Measurements from ENCODE around the gene ANKRD31. TPM values are rescaled to one million over a fixed set of nuclear protein-coding genes. Genes with fewer than 3 reads are reported as not detected.

Gene ANKRD31
- total RNA-seq, 1 experiment from 2014 or later, result 0.66 TPM

DNA sequence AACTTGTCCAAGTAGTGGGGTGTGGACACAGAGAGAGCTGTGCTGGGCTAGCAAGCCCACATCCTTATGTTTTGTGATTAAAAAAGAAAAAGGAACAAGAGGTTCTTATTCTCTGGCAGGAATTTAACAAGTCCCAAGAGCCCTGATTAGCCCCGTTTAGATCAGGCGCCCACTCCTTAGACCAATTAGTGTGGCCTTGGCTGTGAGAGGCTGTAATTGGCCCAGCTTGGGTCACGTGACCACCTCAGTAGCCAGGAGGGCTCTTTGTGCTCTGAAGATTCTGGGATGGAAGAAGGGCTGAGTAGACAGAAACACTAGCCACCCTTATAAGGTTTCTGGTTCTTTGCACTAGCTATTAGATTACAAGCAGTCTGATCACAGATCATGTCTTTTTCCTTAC is 215.5 kb downstream of the ANKRD31 start:
- ChIA-PET CTCF (no interaction called here), POLR2A (no interaction called here)
- no peak for DNase-seq
- TF ChIP-seq, protein P1, sequence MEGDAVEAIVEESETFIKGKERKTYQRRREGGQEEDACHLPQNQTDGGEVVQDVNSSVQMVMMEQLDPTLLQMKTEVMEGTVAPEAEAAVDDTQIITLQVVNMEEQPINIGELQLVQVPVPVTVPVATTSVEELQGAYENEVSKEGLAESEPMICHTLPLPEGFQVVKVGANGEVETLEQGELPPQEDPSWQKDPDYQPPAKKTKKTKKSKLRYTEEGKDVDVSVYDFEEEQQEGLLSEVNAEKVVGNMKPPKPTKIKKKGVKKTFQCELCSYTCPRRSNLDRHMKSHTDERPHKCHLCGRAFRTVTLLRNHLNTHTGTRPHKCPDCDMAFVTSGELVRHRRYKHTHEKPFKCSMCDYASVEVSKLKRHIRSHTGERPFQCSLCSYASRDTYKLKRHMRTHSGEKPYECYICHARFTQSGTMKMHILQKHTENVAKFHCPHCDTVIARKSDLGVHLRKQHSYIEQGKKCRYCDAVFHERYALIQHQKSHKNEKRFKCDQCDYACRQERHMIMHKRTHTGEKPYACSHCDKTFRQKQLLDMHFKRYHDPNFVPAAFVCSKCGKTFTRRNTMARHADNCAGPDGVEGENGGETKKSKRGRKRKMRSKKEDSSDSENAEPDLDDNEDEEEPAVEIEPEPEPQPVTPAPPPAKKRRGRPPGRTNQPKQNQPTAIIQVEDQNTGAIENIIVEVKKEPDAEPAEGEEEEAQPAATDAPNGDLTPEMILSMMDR (IDR thresholded peaks at IDR 0.05; ENCODE audit: insufficient read depth in 1 of 2, low read depth in 1 of 2, low read length in 1 of 2, severe bottlenecking in 1 of 2, unreplicated experiment in 1 of 2), result no peak
- no peaks in the 10 kb centered on the region for H3K9me3 Mint-ChIP-seq (ENCODE audit: unreplicated experiment)
- Histone ChIP-seq H3K4me3 (ENCODE audit: low read depth, low read length) (no peak overlapping the region), H3K27me3 (replicated peaks; ENCODE audit: control insufficient read depth, insufficient read depth, low read length) (no peaks in the 10 kb centered on the region), H3K36me3 (ENCODE audit: control insufficient read depth, insufficient read depth, low read length) (no peaks in the 10 kb centered on the region), H3K4me1 (no peaks in the 10 kb centered on the region), H3K9me3 (no peaks in the 10 kb centered on the region)
- H3K4me3 Mint-ChIP-seq (ENCODE audit: unreplicated experiment), result no peak overlapping the region
- H3K36me3 Mint-ChIP-seq (ENCODE audit: insufficient read depth, unreplicated experiment), result no peaks in the 10 kb centered on the region
- no peaks in the 10 kb centered on the region for H3K27me3 Mint-ChIP-seq (ENCODE audit: insufficient read depth, unreplicated experiment)
- BruUV-seq (replicated peaks), result no TSS peak
- no peak overlapping the region for H3K27ac Mint-ChIP-seq (ENCODE audit: unreplicated experiment)
- intact Hi-C loops (cut with micrococcal nuclease; ENCODE audit: unreplicated experiment), result no loop called here
- peaks cover 6% of the 10 kb centered on the region for H3K4me1 Mint-ChIP-seq (ENCODE audit: low read depth, unreplicated experiment)

DNA sequence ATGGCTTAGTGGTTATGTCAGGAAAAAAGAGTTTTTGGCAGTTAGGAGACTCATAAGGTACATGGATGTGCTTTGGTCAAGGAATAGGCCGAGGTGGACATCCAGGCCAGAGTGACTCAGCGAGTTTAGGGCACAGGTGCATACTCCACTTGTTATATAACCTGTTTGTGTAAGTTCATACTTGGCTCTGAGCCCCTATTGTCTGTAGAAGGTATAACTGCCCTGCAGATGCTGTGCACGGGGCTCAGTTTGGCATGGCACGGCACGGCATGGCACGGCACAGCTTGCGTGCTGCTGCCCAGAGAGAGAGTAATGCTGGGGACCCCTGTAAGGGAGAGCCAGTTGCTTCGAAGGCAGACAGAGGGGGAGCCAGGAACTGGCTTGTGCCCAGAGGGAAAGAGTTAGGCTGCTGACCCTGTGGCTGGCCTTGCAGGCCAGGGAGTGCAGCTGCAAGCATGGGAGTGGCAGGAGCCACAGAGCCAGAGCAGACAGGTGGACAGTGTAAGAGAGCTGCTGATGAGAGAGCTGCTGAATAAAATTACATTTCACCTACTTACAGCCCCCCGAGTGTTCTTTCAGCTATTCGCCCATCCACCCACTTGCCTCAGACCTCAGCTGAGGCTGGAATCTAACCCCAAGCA is 216.5 kb downstream of the ANKRD31 start:
- intact Hi-C loops (cut with micrococcal nuclease; ENCODE audit: unreplicated experiment), result no loop called here
- POLR2A ChIA-PET, result interaction anchor here (0.6 kb wide), 1 partner anchor 56 kb away, joined by 9 read pairs; no protein-coding TSS in a partner anchor
- Mint-ChIP-seq H3K4me1 (ENCODE audit: low read depth, unreplicated experiment) (peaks cover 6% of the 10 kb centered on the region), H3K4me3 (ENCODE audit: unreplicated experiment) (no peak overlapping the region), H3K27ac (ENCODE audit: unreplicated experiment) (no peak overlapping the region), H3K9me3 (ENCODE audit: unreplicated experiment) (no peaks in the 10 kb centered on the region), H3K27me3 (ENCODE audit: insufficient read depth, unreplicated experiment) (no peaks in the 10 kb centered on the region), H3K36me3 (ENCODE audit: insufficient read depth, unreplicated experiment) (no peaks in the 10 kb centered on the region)
- BruUV-seq (replicated peaks), result no TSS peak
- Histone ChIP-seq H3K4me1 (no peaks in the 10 kb centered on the region), H3K27me3 (replicated peaks; ENCODE audit: control insufficient read depth, insufficient read depth, low read length) (no peaks in the 10 kb centered on the region), H3K9me3 (no peaks in the 10 kb centered on the region), H3K36me3 (ENCODE audit: control insufficient read depth, insufficient read depth, low read length) (no peaks in the 10 kb centered on the region), H3K4me3 (ENCODE audit: low read depth, low read length) (no peak overlapping the region)
- no peak for DNase-seq
- CTCF ChIA-PET, result no interaction called here
- TF ChIP-seq, protein P1 (IDR thresholded peaks at IDR 0.05; ENCODE audit: insufficient read depth in 1 of 2, low read depth in 1 of 2, low read length in 1 of 2, severe bottlenecking in 1 of 2, unreplicated experiment in 1 of 2), result no peak

DNA sequence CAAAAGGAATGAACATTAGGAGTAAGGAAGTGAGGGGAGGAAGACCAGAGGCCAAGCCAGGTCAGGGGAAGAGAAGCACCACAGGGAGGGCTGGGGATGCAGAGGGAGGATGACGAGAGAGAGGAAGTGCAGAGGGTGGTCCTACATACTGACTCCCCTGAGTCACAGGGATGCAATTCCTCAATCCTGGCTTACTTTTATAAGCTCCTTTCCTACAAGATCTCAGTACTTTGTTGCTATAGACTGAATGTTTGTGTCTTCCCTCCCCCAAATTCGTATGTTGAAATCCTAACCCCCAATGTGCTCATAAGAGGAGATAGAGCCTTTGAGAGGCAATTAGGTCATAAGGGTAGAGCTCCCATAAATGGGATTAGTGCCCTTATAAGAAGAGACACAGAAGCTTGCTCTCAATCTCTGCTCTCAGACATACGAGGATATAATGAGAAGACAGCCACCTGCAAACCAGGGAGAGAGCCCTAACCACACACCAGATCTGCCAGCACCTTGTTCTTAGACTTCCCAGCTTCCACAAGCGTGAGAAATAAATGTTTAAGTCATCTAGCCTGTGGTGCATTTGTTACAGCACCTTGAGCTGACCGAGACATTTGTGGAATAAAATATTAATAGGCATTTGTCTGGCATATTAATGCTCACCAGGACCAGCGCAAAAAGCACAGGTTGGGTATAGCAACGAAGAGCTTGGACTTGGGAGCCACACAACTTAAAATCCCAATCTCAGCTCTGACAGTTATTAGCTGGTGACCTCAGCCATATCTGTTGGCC is 217.7 kb downstream of the ANKRD31 start:
- POLR2A ChIA-PET, result no interaction called here
- no TSS peak for BruUV-seq (replicated peaks)
- DNase-seq, result no peak

More for the DNA sequence above, 217.7 kb downstream of the ANKRD31 start:
- Mint-ChIP-seq H3K4me3 (ENCODE audit: unreplicated experiment) (no peak overlapping the region), H3K27me3 (ENCODE audit: insufficient read depth, unreplicated experiment) (no peaks in the 10 kb centered on the region), H3K27ac (ENCODE audit: unreplicated experiment) (no peak overlapping the region), H3K9me3 (ENCODE audit: unreplicated experiment) (no peaks in the 10 kb centered on the region), H3K36me3 (ENCODE audit: insufficient read depth, unreplicated experiment) (no peaks in the 10 kb centered on the region), H3K4me1 (ENCODE audit: low read depth, unreplicated experiment) (peaks cover 6% of the 10 kb centered on the region)
- CTCF ChIA-PET, result no interaction called here
- intact Hi-C loops (cut with micrococcal nuclease; ENCODE audit: unreplicated experiment), result no loop called here
- no peak overlapping the region for H3K4me3 ChIP-seq (ENCODE audit: low read depth, low read length)
- H3K36me3 ChIP-seq (ENCODE audit: control insufficient read depth, insufficient read depth, low read length), result no peaks in the 10 kb centered on the region
- 0 out of 2 replicates have a peak, but pooled peaks cover 2% of the 10 kb centered on the region for H3K9me3 ChIP-seq
- H3K4me1 ChIP-seq, result no peaks in the 10 kb centered on the region
- TF ChIP-seq, protein P1 (IDR thresholded peaks at IDR 0.05; ENCODE audit: insufficient read depth in 1 of 2, low read depth in 1 of 2, low read length in 1 of 2, severe bottlenecking in 1 of 2, unreplicated experiment in 1 of 2), result no peak
- H3K27me3 ChIP-seq (replicated peaks; ENCODE audit: control insufficient read depth, insufficient read depth, low read length), result no peaks in the 10 kb centered on the region

Other genes starting within 250 kb of the ANKRD31 start
- 2.5 and 3.0 TPM in 2 replicates for gene GCNT4, start 184.3 kb downstream of the ANKRD31 start, total RNA-seq (2022)
- 164 and 167 TPM in 2 replicates for gene HMGCR, start 100.3 kb upstream of the ANKRD31 start, total RNA-seq (2022)

All from Caco-2 (cell line).